HG02642 (cell line): ENCODE data around the gene SMOC1.

Source experiments
- ATAC-seq: cut with Tn5 transposase; IDR thresholded peaks from one replicate; pipeline ENCODE4 v1.9.1; 2021; ENCODE audit warnings: mild to moderate bottlenecking; ENCODE audit not compliant: unreplicated experiment, poor library complexity

SMOC1 gene

GRCh38 chr14:70069186-70069585 is 190.0 kb downstream of the SMOC1 start:
- no peak for ATAC-seq

GRCh38 chr14:70073924-70074566 is 194.8 kb downstream of the SMOC1 start:
- ATAC-seq, result no peak

- no peak for ATAC-seq
Measured at GRCh38 chr14:70077005-70077404, 197.8 kb downstream of the SMOC1 start.

GRCh38 chr14:70077720-70078119 is 198.5 kb downstream of the SMOC1 start:
- no peak for ATAC-seq

- no peak for ATAC-seq
Measured at GRCh38 chr14:70078329-70078728, 199.1 kb downstream of the SMOC1 start.

- no peak for ATAC-seq
Measured at GRCh38 chr14:70080076-70080475, 200.9 kb downstream of the SMOC1 start.
